Measurements from ENCODE around the gene ZP3.
"Not testable (repeated sequence)": the region's sequence is repeated elsewhere in the genome, so short reads cannot be mapped to it uniquely, and the experiment has no call there.

ZP3 gene

DNA sequence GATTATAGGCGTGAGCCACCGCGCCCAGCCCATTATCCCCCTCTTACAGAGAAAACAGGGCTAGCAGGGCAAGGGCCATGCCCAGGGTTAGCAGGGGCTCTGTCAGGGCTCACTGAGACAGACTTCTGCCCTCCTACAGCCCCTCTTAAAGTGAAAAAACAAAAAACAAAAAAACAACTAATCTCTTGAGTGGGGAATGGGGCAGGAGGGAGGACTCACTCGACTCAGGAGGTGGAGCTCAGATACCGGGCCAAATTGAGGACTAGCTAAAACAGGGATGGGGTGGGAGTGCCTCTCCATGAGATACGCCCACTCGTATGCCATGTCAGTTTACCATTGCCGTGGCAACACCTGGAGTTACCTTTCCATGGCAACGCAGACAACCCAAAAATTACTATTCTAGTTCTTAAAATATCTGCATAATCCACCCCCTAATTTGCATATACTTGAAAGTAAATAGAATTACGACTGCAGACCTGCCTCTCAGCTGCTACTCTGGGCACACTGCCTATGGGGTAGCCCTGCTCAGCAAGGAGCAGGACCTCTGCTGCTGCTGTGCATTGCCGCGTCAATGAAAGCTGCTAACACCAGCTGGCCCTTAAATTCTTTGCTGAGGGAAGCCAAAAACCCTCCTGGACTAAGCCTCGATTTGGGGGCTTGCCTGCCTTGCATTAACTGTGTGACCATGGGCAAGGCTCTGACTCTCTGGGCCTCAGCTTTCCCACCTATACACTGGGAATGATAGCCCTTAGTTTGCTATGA, 28.6 kb upstream of the ZP3 start:
- Mint-ChIP-seq H3K27ac (no peak overlapping the region), H3K27me3 (no peaks in the 10 kb centered on the region), H3K36me3 (no peaks in the 10 kb centered on the region), H3K9me3 (no peaks in the 10 kb centered on the region), H3K4me3 (no peak overlapping the region), H3K4me1 (peaks cover 28% of the 10 kb centered on the region)
- ATAC-seq, result no peak

DNA sequence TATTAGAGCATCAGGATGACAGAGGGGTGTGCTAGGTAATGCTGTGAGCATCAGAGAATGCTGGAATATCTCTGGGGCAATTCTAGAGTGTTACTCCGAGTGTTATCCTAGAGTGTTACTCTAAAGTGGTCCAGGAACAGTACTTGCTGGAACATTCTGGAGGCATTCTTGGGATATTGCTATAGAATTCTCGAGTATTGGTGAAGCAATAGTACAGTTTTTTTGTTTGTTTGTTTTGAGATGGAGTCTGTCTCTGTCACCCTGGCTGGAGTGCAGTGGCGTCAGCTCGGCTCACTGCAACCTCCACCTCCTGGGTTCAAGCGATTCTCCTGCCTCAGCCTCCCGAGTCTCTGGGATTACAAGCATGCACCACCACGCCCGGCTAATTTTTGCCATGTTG, 27.9 kb upstream of the ZP3 start:
- Mint-ChIP-seq H3K27ac (no peak overlapping the region), H3K27me3 (no peaks in the 10 kb centered on the region), H3K9me3 (no peaks in the 10 kb centered on the region), H3K4me1 (peaks cover 28% of the 10 kb centered on the region), H3K4me3 (peak overlapping the region; percentile 76), H3K36me3 (no peaks in the 10 kb centered on the region)
- ATAC-seq, result no peak

GRCh38 chr7:76397409-76398183, 27.2 kb upstream of the ZP3 start:
- H3K27me3 Mint-ChIP-seq, result no peaks in the 10 kb centered on the region
- no peaks in the 10 kb centered on the region for H3K36me3 Mint-ChIP-seq
- H3K4me3 Mint-ChIP-seq, result peak overlapping the region; percentile 76
- peak overlapping the region; percentile 47 for H3K27ac Mint-ChIP-seq
- H3K4me1 Mint-ChIP-seq, result peaks cover 22% of the 10 kb centered on the region
- ATAC-seq, result peak; percentile 61
- H3K9me3 Mint-ChIP-seq, result no peaks in the 10 kb centered on the region

GRCh38 chr7:76400248-76400647, 24.5 kb upstream of the ZP3 start:
- H3K36me3 Mint-ChIP-seq, result no peaks in the 10 kb centered on the region
- peaks cover 18% of the 10 kb centered on the region for H3K4me1 Mint-ChIP-seq
- H3K27ac Mint-ChIP-seq, result no peak overlapping the region
- no peak for ATAC-seq
- H3K4me3 Mint-ChIP-seq, result no peak overlapping the region
- no peaks in the 10 kb centered on the region for H3K9me3 Mint-ChIP-seq
- no peaks in the 10 kb centered on the region for H3K27me3 Mint-ChIP-seq

GRCh38 chr7:76403097-76403496, 21.7 kb upstream of the ZP3 start:
- not testable (repeated sequence) for H3K27ac Mint-ChIP-seq, ATAC-seq, H3K4me3 Mint-ChIP-seq, H3K9me3 Mint-ChIP-seq, H3K36me3 Mint-ChIP-seq, H3K27me3 Mint-ChIP-seq
- H3K4me1 Mint-ChIP-seq, result peaks cover 12% of the 10 kb centered on the region

DNA sequence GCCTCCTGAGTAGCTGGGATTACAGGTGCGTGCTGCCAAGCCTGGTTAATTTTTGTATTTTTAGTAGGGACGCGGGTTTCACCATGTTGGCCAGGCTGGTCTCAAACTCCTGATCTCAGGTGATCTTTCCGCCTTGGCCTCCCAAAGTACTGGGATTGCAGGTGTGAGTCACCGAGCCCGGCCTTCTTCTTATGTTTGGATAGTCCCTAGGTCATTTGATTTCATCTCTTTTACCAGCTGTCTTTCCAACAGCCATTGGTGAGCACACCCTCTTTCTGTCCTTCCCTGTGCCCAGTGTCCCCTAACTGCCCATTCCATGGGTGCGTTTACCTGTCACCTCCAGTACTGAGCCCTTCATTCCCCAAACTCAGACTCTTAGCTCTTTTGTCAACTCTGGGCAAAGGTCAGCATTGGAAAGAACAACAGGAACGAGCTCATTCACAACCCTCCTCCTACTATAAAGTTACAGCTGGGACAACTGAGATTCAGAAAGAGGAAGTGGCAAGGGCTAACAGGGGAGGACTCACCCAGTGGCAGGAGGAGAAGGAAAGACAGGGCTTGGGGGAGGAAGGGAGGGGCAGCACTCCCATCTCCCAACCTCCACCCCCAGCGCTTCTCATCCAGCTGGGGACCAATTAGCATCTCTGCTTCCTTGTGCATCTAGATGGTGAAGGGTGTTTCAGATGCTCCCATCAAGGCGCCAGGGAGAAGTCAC, 20.8 kb upstream of the ZP3 start:
- H3K9me3 Mint-ChIP-seq, result no peaks in the 10 kb centered on the region
- peak overlapping the region; percentile 18 for H3K27ac Mint-ChIP-seq
- no peaks in the 10 kb centered on the region for H3K27me3 Mint-ChIP-seq
- H3K36me3 Mint-ChIP-seq, result no peaks in the 10 kb centered on the region
- ATAC-seq, result peak; percentile 66
- no peak overlapping the region for H3K4me3 Mint-ChIP-seq
- H3K4me1 Mint-ChIP-seq, result peaks cover 10% of the 10 kb centered on the region

DNA sequence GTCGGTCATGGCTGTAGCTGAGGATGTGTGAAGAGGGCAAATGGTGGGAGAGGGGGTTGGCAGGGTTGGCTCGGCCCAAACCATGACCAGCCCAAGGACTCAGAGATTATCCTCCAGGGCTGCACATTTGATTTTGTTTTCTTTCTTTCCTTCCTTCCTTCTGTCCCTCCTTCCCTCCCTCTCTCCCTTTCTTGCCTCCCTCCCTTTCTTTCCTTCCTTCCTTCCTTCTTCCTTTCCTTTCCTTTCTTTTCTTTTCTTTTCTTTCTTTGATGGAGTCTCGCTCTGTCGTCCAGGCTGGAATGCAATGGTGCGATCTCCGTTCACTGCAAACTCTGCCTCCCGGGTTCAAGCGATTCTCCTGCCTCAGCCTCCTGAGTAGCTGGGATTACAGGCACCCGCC, 19.0 kb upstream of the ZP3 start:
- ATAC-seq, result no peak
- Mint-ChIP-seq H3K9me3 (no peaks in the 10 kb centered on the region), H3K27ac (no peak overlapping the region), H3K4me1 (peaks cover 10% of the 10 kb centered on the region), H3K27me3 (no peaks in the 10 kb centered on the region), H3K36me3 (no peaks in the 10 kb centered on the region), H3K4me3 (no peak overlapping the region)

DNA sequence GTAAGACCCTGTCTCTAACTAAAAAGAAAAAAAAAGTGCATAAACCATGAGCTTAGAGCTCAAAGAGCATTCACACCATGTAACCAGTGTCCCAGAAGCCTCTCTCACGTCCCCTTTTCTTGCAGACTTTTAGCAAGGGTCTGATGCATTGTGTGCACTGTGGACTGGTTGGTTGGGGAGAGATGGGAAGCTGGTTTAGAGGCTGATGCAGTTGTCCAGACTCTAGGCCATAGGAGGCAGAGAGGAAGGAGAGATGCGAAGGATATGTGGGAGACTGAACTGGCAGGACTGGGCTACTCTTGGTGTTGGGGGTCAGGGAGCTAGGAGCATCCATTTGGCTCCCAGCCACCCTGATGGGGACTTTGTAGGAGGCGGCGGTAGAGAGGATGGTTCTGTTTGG, 17.0 kb upstream of the ZP3 start:
- H3K4me1 Mint-ChIP-seq, result peaks cover 10% of the 10 kb centered on the region
- H3K27me3 Mint-ChIP-seq, result no peaks in the 10 kb centered on the region
- no peak overlapping the region for H3K4me3 Mint-ChIP-seq
- no peaks in the 10 kb centered on the region for H3K9me3 Mint-ChIP-seq
- no peaks in the 10 kb centered on the region for H3K36me3 Mint-ChIP-seq
- H3K27ac Mint-ChIP-seq, result no peak overlapping the region
- ATAC-seq, result no peak

- Mint-ChIP-seq H3K4me1 (peaks cover 10% of the 10 kb centered on the region), H3K9me3 (no peaks in the 10 kb centered on the region), H3K36me3 (no peaks in the 10 kb centered on the region), H3K4me3 (no peak overlapping the region), H3K27me3 (no peaks in the 10 kb centered on the region), H3K27ac (no peak overlapping the region)
- no peak for ATAC-seq
These were observed 16.6 kb upstream of the ZP3 start for GRCh38 chr7:76408121-76408560.

DNA sequence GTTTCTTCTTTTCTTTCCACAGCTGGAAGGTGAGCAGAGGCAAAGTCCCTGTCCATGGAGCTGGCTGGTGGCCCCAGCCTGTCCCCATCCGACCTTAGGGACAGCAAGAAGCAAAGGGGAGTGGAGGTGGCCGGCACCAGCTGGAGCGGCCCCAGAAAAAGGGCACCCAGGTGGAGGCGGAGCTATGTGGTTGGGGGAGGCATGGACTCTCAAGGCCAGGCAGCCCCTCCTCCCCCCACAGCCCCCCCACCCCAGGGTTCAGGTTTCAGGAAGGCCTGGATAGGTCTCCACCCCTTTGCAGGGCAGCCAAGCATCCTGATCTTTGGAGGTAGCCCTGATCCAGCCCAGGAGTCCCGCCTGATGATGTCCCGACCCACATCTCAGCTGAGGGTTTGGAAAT, 15.2 kb upstream of the ZP3 start, which contains the start of gene SSC4D:
SSC4D (minus strand) TSS at position 161 of the 400 bp plus-strand sequence. CDS start 5,258 bp downstream, outside the sequence.
- no peaks in the 10 kb centered on the region for H3K27me3 Mint-ChIP-seq
- no peaks in the 10 kb centered on the region for H3K36me3 Mint-ChIP-seq
- H3K4me1 Mint-ChIP-seq, result no peaks in the 10 kb centered on the region
- H3K27ac Mint-ChIP-seq, result no peak within 1 kb of the TSS
- H3K9me3 Mint-ChIP-seq, result no peaks in the 10 kb centered on the region
- no peak within 1 kb of the TSS for H3K4me3 Mint-ChIP-seq
- ATAC-seq, result no peak

- H3K27me3 Mint-ChIP-seq, result no peaks in the 10 kb centered on the region
- no peaks in the 10 kb centered on the region for H3K4me1 Mint-ChIP-seq
- H3K27ac Mint-ChIP-seq, result no peak overlapping the region
- no peak overlapping the region for H3K4me3 Mint-ChIP-seq
- ATAC-seq, result no peak
- H3K36me3 Mint-ChIP-seq, result no peaks in the 10 kb centered on the region
- H3K9me3 Mint-ChIP-seq, result no peaks in the 10 kb centered on the region
These were observed 13.1 kb upstream of the ZP3 start for GRCh38 chr7:76411626-76412025.

- no peak overlapping the region for H3K27ac Mint-ChIP-seq
- no peaks in the 10 kb centered on the region for H3K9me3 Mint-ChIP-seq
- ATAC-seq, result no peak
- H3K4me3 Mint-ChIP-seq, result no peak overlapping the region
- no peaks in the 10 kb centered on the region for H3K4me1 Mint-ChIP-seq
- no peaks in the 10 kb centered on the region for H3K27me3 Mint-ChIP-seq
- H3K36me3 Mint-ChIP-seq, result no peaks in the 10 kb centered on the region
These were observed 12.5 kb upstream of the ZP3 start for GRCh38 chr7:76412249-76412648.

- not testable (repeated sequence) for H3K9me3 Mint-ChIP-seq, H3K4me1 Mint-ChIP-seq, ATAC-seq, H3K36me3 Mint-ChIP-seq, H3K27ac Mint-ChIP-seq, H3K4me3 Mint-ChIP-seq
- peaks cover 27% of the 10 kb centered on the region for H3K27me3 Mint-ChIP-seq
These were observed 7.0 kb upstream of the ZP3 start for GRCh38 chr7:76417654-76418310.

GRCh38 chr7:76421097-76421496, 3.7 kb upstream of the ZP3 start:
- not testable (repeated sequence) for H3K36me3 Mint-ChIP-seq, H3K27ac Mint-ChIP-seq
- H3K4me1 Mint-ChIP-seq, result peaks cover 17% of the 10 kb centered on the region

More at GRCh38 chr7:76421097-76421496, 3.7 kb upstream of the ZP3 start:
- not testable (repeated sequence) for H3K4me3 Mint-ChIP-seq, ATAC-seq, H3K9me3 Mint-ChIP-seq
- H3K27me3 Mint-ChIP-seq, result peaks cover 43% of the 10 kb centered on the region

Measured in stimulated activated memory B cell treated with anti-CD40 and anti-IgM and Interleukin-4, amounts not matched to agents 10 μg/mL and 1 μg/mL and 100 μg/mL, for 72 hours (primary cell).